HepG2 (cell line): ENCODE data around the gene TPM1. TPM values are rescaled to one million over a fixed set of nuclear protein-coding genes. Genes with fewer than 3 reads are reported as not detected.

Experiments
- ATAC-seq: fragments of 200-7000 bp; cut with Tn5 transposase; 3 replicates; pipeline ENCODE4 v1.9.1; 2020; ENCODE audit warnings: mild to moderate bottlenecking, moderate library complexity
- BruUV-seq: library from RNA; stranded (reverse); fragments of 400-500 nt; replicated peaks from 2 replicates; lab custom pipeline; 2021; lab: Mats Ljungman, UMichigan
- CTCF ChIA-PET: fragments of 300-600 bp; formaldehyde crosslinking; extraction: SDS; loops from one replicate; lab custom pipeline; 2021; ENCODE audit warnings: low total read pairs, inconsistent platforms, low intra/inter-chr PET ratio; lab: Yijun Ruan, JAX
- POLR2A ChIA-PET: fragments of 350-600 bp; sonication (Branson Sonifier 250); formaldehyde crosslinking; loops from one replicate; lab custom pipeline; 2020; ENCODE audit warnings: antibody characterized with exemption, inconsistent platforms; lab: Yijun Ruan, JAX
- DNase-seq: peaks from one replicate; pipeline ENCODE4 v3.0.0-alpha.2; 2015; ENCODE audit warnings: low spot score
- FAIRE-seq: peaks from 3 replicates; lab custom pipeline; 2011; peaks lifted over from hg19 to GRCh38; lab: Jason Lieb, UNC
- H2AFZ ChIP-seq: one replicate; pipeline ENCODE4 v1.6.1; 2011; ENCODE audit warnings: low read length, inconsistent platforms
- H3K27ac ChIP-seq: fragments of 300-600 bp; 3 replicates; pipeline ENCODE4 v1.8.0; 2011; ENCODE audit warnings: mixed run types, mild to moderate bottlenecking, mixed read lengths, low read length, inconsistent platforms; ENCODE audit not compliant: insufficient read depth; ENCODE audit errors: extremely low read length
- H3K27me3 ChIP-seq, 2 experiments: fragments of 200-600 bp in 1 of 2; 2 replicates in 1 of 2; 3 replicates in 1 of 2; pipeline versions ENCODE4 v1.6.0 to v1.8.0; 2011; ENCODE audit warnings: low read length in 2 of 2, mild to moderate bottlenecking in 2 of 2, moderate library complexity in 2 of 2, inconsistent platforms in 1 of 2; ENCODE audit not compliant: insufficient read depth in 2 of 2, control insufficient read depth in 1 of 2
- H3K36me3 ChIP-seq, 2 experiments: fragments of 200-600 bp in 1 of 2; replicated peaks in 1 of 2; 2 replicates in 1 of 2; 3 replicates in 1 of 2; pipeline versions ENCODE4 v1.5.1 to v1.8.0; 2011; ENCODE audit warnings: low read length in 2 of 2, inconsistent platforms in 1 of 2; ENCODE audit not compliant: insufficient read depth in 2 of 2, control insufficient read depth in 1 of 2
- H3K4me1 ChIP-seq: 2 replicates; pipeline ENCODE4 v1.5.1; 2012; ENCODE audit warnings: low read length, inconsistent platforms; ENCODE audit not compliant: insufficient read depth
- H3K4me2 ChIP-seq: 2 replicates; pipeline ENCODE4 v1.6.0; 2011; ENCODE audit warnings: low read depth, low read length, inconsistent platforms
- H3K4me3 ChIP-seq, 3 experiments: fragments of 200-600 bp in 1 of 3; sonication (generic), shearing (Covaris generic) in 1 of 3; replicated peaks in 1 of 3; 2 replicates each; pipeline ENCODE4 v1.5.1; 2011 to 2016; ENCODE audit warnings: low read length in 3 of 3, inconsistent platforms in 2 of 3, low read depth in 2 of 3, mild to moderate bottlenecking in 2 of 3, control low read depth in 1 of 3, mixed read lengths in 1 of 3; ENCODE audit not compliant: insufficient read depth in 1 of 3
- H3K79me2 ChIP-seq: one replicate; pipeline ENCODE4 v1.6.1; 2011; ENCODE audit warnings: low read length, inconsistent platforms; ENCODE audit not compliant: insufficient read depth
- H3K9ac ChIP-seq: 2 replicates; pipeline ENCODE4 v1.6.0; 2011; ENCODE audit warnings: mild to moderate bottlenecking, low read depth, low read length, inconsistent platforms; ENCODE audit not compliant: insufficient read depth
- H3K9me3 ChIP-seq: 2 replicates; pipeline ENCODE4 v1.5.1; 2012; ENCODE audit warnings: mild to moderate bottlenecking, low read length
- H4K20me1 ChIP-seq: 2 replicates; pipeline ENCODE4 v1.6.0; 2011; ENCODE audit warnings: inconsistent platforms, mild to moderate bottlenecking, low read length, moderate library complexity; ENCODE audit not compliant: insufficient read depth
- CENPX ChIP-seq: sonication (generic); formaldehyde crosslinking; IDR thresholded peaks from 2 replicates; pipeline ENCODE4 v1.9.0; 2021; ENCODE audit warnings: mild to moderate bottlenecking, missing genetic modification reagents, moderate library complexity
- ETS1 ChIP-seq: sonication (generic); formaldehyde crosslinking; IDR thresholded peaks from 2 replicates; pipeline ENCODE4 v1.4.0; 2020; ENCODE audit warnings: missing genetic modification reagents
- FOXA1 ChIP-seq, 2 experiments: fragments of 450-650 bp in 1 of 2; sonication (generic) in 1 of 2; formaldehyde crosslinking in 1 of 2; IDR thresholded peaks; 2 replicates each; pipeline versions ENCODE4 v1.4.0 to v1.6.1; 2016 to 2020; ENCODE audit warnings: missing genetic modification reagents in 1 of 2
- NFYC ChIP-seq: IDR thresholded peaks from 2 replicates; pipeline ENCODE4 v1.6.1; 2016; ENCODE audit warnings: missing genetic modification reagents, missing compliant biosample characterization
- PATZ1 ChIP-seq: sonication (generic); formaldehyde crosslinking; IDR thresholded peaks from 2 replicates; pipeline ENCODE4 v1.4.0; 2020; ENCODE audit warnings: missing genetic modification reagents
- ZNF10 ChIP-seq: sonication (generic); formaldehyde crosslinking; IDR thresholded peaks from 2 replicates; pipeline ENCODE4 v1.4.0; 2020; ENCODE audit warnings: mild to moderate bottlenecking, low read depth, missing genetic modification reagents, borderline replicate concordance
- ZNF646 ChIP-seq: sonication (generic); formaldehyde crosslinking; IDR thresholded peaks from 2 replicates; pipeline ENCODE4 v1.9.0; 2021; ENCODE audit warnings: mild to moderate bottlenecking, missing genetic modification reagents
- ZNF781 ChIP-seq: sonication (generic); formaldehyde crosslinking; IDR thresholded peaks from 2 replicates; pipeline ENCODE4 v1.5.1; 2020; ENCODE audit warnings: borderline replicate concordance, mild to moderate bottlenecking, missing genetic modification reagents; ENCODE audit errors: not compliant biosample characterization
- WGBS: methylation state at CpG from one replicate; pipeline ENCODE4 v1.1.6; 2017; ENCODE audit warnings: low lambda C conversion rate; 5-methylcytosine and 5-hydroxymethylcytosine counted together
- in situ Hi-C: cut with HindIII; loops from 2 replicates; pipeline ENCODE4 v1.10.0; 2017; ENCODE audit warnings: low pct_unique_long_range_greater_than_20kb; ENCODE audit not compliant: extremely low pct_ligation_motif_present
- intact Hi-C: fragments of 100-400 bp; cut with micrococcal nuclease; formaldehyde crosslinking; loops from one replicate; pipeline ENCODE4 v1.10.0; 2022; ENCODE audit not compliant: unreplicated experiment
- polyA plus RNA-seq, 8 experiments: library from polyadenylated mRNA; depleted of rRNA in 3 of 8; stranded (reverse) in 7 of 8; unstranded in 1 of 8; fragments of >200 nt; fragmentation: Illumina TruSeq in 4 of 8; extraction: Trizol in 4 of 8; gene quantifications; 2 replicates each; pipeline versions ENCODE4 v1.2.1 to v1.2.3, GENCODE V29; 2011 to 2016; ENCODE audit warnings: low read depth in 4 of 8, missing spikeins in 1 of 8, mixed read lengths in 1 of 8; ENCODE audit not compliant: insufficient read depth in 1 of 8
- total RNA-seq, 5 experiments: library from RNA; depleted of rRNA; stranded (reverse); fragments of >200 nt; fragmentation: Illumina TruSeq; extraction: Trizol; gene quantifications; 2 replicates each; pipeline ENCODE4 v1.2.3, GENCODE V29; 2016; ENCODE audit warnings: low read depth in 1 of 5

The TPM1 gene
- total and polyA plus RNA-seq, 2 of the 13 experiments (the other 11 are each of a cell fraction or from before 2014, with no cell fraction given): 98.9 to 109 TPM

- no TSS peak for BruUV-seq
- Histone ChIP-seq H3K4me3 (no peak overlapping the region), H4K20me1 (0 out of 2 replicates have a peak, but pooled peaks cover 3% of the 10 kb centered on the region), H3K9ac (no peak overlapping the region), H3K4me1 (peaks cover 35% of the 10 kb centered on the region), H3K27ac (no peak overlapping the region), H3K9me3 (no peaks in the 10 kb centered on the region), H3K79me2 (peaks cover 24% of the 10 kb centered on the region), H3K27me3 (no peaks in the 10 kb centered on the region), H3K36me3 (no peaks in the 10 kb centered on the region), H3K4me2 (no peak overlapping the region), H2AFZ (no peak overlapping the region)
- ChIA-PET CTCF (no interaction called here), POLR2A (no interaction called here)
- in situ Hi-C loops (no loop called here), intact Hi-C loops (loop anchor here (10.0 kb wide), 1 partner anchor 46 kb away; no protein-coding TSS in a partner anchor)
- no peak for ATAC-seq
- TF ChIP-seq ETS1 (CRISPR knock-in tag) (no peak), ZNF781 (CRISPR knock-in tag) (no peak), ZNF10 (CRISPR knock-in tag) (no peak), NFYC (CRISPR knock-in tag) (no peak), FOXA1 (IDR thresholded peaks at IDR 0.05) (no peak), FOXA1 (CRISPR knock-in tag; IDR thresholded peaks at IDR 0.05) (no peak), CENPX (CRISPR knock-in tag) (no peak)
- FAIRE-seq: no peak
- WGBS: 81% methylated on average over 6 of the region's 6 CpGs
- DNase-seq: no peak
Measured at GRCh38 chr15:63040509-63040908, 2.0 kb upstream of the TPM1 start.

GRCh38 chr15:63040954-63041353 is 1.6 kb upstream of the TPM1 start:
- ChIA-PET POLR2A (no interaction called here), CTCF (no interaction called here)
- no peak overlapping the region for H3K4me2 ChIP-seq
- in situ Hi-C loops: no loop called here
- no peak for DNase-seq
- H3K4me1 ChIP-seq: peaks cover 40% of the 10 kb centered on the region
- H3K36me3 ChIP-seq: no peaks in the 10 kb centered on the region
- no peaks in the 10 kb centered on the region for H3K27me3 ChIP-seq
- intact Hi-C loops: loop anchor here (10.0 kb wide), 1 partner anchor 46 kb away; no protein-coding TSS in a partner anchor
- no peak overlapping the region for H3K4me3 ChIP-seq
- no peak overlapping the region for H2AFZ ChIP-seq
- H4K20me1 ChIP-seq: 0 out of 2 replicates have a peak, but pooled peaks cover 3% of the 10 kb centered on the region
- no peak for FAIRE-seq
- BruUV-seq: no TSS peak
- H3K79me2 ChIP-seq: peaks cover 24% of the 10 kb centered on the region
- no peak overlapping the region for H3K9ac ChIP-seq
- 80% methylated on average over 6 of the region's 6 CpGs for WGBS
- no peak for ATAC-seq
- H3K27ac ChIP-seq: no peak overlapping the region
- no peaks in the 10 kb centered on the region for H3K9me3 ChIP-seq
- TF ChIP-seq ZNF646 (CRISPR knock-in tag): no peak
- TF ChIP-seq PATZ1 (CRISPR knock-in tag): no peak
